ENCODE data around the gene VEPH1. TPM values are rescaled to one million over a fixed set of nuclear protein-coding genes. Genes with fewer than 3 reads are reported as not detected.

VEPH1 gene
- polyA plus RNA-seq, 2 of the 4 experiments (the other 2 are of a cell fraction) = 0.04 to 0.16 TPM

GRCh38 chr3:157336252-157337009 lies 166.8 kb downstream of the VEPH1 start:
- Histone ChIP-seq H3K9me3 (peaks cover 3% of the 10 kb centered on the region; the same call in 1 of the 3 replicates), H3K4me1 (peaks cover 23% of the 10 kb centered on the region), H3K4me3 (no peak overlapping the region), H3K4me2 (peak overlapping the region; percentile 78), H3K27ac (peak overlapping the region; percentile 63 to 78)
- 30% methylated on average over 4 of the region's 4 CpGs for whole genome bisulfite sequencing (ENCODE audit: missing lambda C conversion rate)
- DNase-seq (ENCODE audit: low read depth in 1 of 2, low spot score in 1 of 2) = peak in 1 of 2 experiments; percentile 30
- TF ChIP-seq CEBPB (IDR thresholded peaks at IDR 0.05) = no peak
- TF ChIP-seq USF2 (IDR thresholded peaks at IDR 0.05) = no peak
- 0 out of 5 replicates have a peak, but pooled peaks of 1 of the 2 experiments have one; percentile 22 for TF ChIP-seq JUN (IDR thresholded peaks at IDR 0.05)
- peak; percentile 45; the same call in 1 of the 2 replicates for TF ChIP-seq JUNB (IDR thresholded peaks at IDR 0.05)
- no peak for TF ChIP-seq TP53 (CRISPR knock-in tag; IDR thresholded peaks at IDR 0.05)
- no peak for TF ChIP-seq HDAC2 (IDR thresholded peaks at IDR 0.05)
- no peak for TF ChIP-seq HMGXB4 (CRISPR knock-in tag; IDR thresholded peaks at IDR 0.05; ENCODE audit: borderline replicate concordance)
- no peak for TF ChIP-seq PHF8 (IDR thresholded peaks at IDR 0.05; ENCODE audit: borderline replicate concordance, low read depth)
- no peak for TF ChIP-seq SMC3 (IDR thresholded peaks at IDR 0.05)
- no peak for TF ChIP-seq RNF2 (IDR thresholded peaks at IDR 0.05; ENCODE audit: borderline replicate concordance, low read depth)
- peak; percentile 42; the same call in 1 of the 2 replicates for TF ChIP-seq GATA3 (IDR thresholded peaks at IDR 0.05; ENCODE audit: borderline replicate concordance)
- no peak for TF ChIP-seq HES2 (IDR thresholded peaks at IDR 0.05)
- no peak for TF ChIP-seq RAD21 (conservative IDR thresholded peaks at IDR 0.05 in 1 of 2, IDR thresholded peaks at IDR 0.05 in 1 of 2)
- peak; percentile 36; the same call in 1 of the 2 replicates for TF ChIP-seq FOSL2 (IDR thresholded peaks at IDR 0.05)
- peak; percentile 83 for TF ChIP-seq FOSL2 (CRISPR knock-in tag; IDR thresholded peaks at IDR 0.05)
- TF ChIP-seq FOSB (CRISPR knock-in tag; IDR thresholded peaks at IDR 0.05) = no peak
- no peak for TF ChIP-seq POLR2AphosphoS2 (conservative IDR thresholded peaks at IDR 0.05; ENCODE audit: low read length)
- peak; percentile 78 to 79 for ATAC-seq
- CTCF ChIA-PET = interaction anchor here (0.5 kb wide), 1 partner anchor 129 kb away, joined by 3 read pairs; no protein-coding TSS in a partner anchor
- FAIRE-seq = no peak
- POLR2A ChIA-PET = no interaction called here

- DNase-seq (ENCODE audit: low read depth in 1 of 2, low spot score in 1 of 2) = peak; percentile 46 to 64
- Histone ChIP-seq H3K4me2 (peak overlapping the region; percentile 78), H3K4me1 (peaks cover 23% of the 10 kb centered on the region), H3K27ac (peak overlapping the region; percentile 63 to 78), H3K9me3 (peaks cover 3% of the 10 kb centered on the region; the same call in 1 of the 3 replicates), H3K4me3 (no peak overlapping the region)
- no peak for FAIRE-seq
- CTCF ChIA-PET = no interaction called here
- peak; percentile 98 to 99 for ATAC-seq
- POLR2A ChIA-PET = no interaction called here
- TF ChIP-seq MAX (IDR thresholded peaks at IDR 0.05) (0 out of 2 replicates have a peak, but pooled peaks have one; percentile 35), REST (IDR thresholded peaks at IDR 0.05) (no peak), CEBPB (IDR thresholded peaks at IDR 0.05) (peak in 1 of 2 experiments; percentile 63; a peak in 2 of 4 replicates), FOSL2 (IDR thresholded peaks at IDR 0.05) (no peak; the same call in 1 of the 2 replicates), FOSL2 (CRISPR knock-in tag; IDR thresholded peaks at IDR 0.05) (peak; percentile 68), KDM1A (IDR thresholded peaks at IDR 0.05; ENCODE audit: low read depth) (no peak), EHMT2 (IDR thresholded peaks at IDR 0.05; ENCODE audit: low read depth) (no peak), HOXB5 (CRISPR knock-in tag; IDR thresholded peaks at IDR 0.05) (no peak), PHF8 (IDR thresholded peaks at IDR 0.05; ENCODE audit: borderline replicate concordance, low read depth) (no peak)
- WGBS (ENCODE audit: missing lambda C conversion rate) = 37% methylated on average over 7 of the region's 7 CpGs
Observed at GRCh38 chr3:157335233-157336076, 167.8 kb downstream of the VEPH1 start.

Data from A549 (cell line).